ENCODE results near the gene MAVS.
"Not testable (repeated sequence)": the region's sequence is repeated elsewhere in the genome, so short reads cannot be mapped to it uniquely, and the experiment has no call there.

The MAVS gene

DNA sequence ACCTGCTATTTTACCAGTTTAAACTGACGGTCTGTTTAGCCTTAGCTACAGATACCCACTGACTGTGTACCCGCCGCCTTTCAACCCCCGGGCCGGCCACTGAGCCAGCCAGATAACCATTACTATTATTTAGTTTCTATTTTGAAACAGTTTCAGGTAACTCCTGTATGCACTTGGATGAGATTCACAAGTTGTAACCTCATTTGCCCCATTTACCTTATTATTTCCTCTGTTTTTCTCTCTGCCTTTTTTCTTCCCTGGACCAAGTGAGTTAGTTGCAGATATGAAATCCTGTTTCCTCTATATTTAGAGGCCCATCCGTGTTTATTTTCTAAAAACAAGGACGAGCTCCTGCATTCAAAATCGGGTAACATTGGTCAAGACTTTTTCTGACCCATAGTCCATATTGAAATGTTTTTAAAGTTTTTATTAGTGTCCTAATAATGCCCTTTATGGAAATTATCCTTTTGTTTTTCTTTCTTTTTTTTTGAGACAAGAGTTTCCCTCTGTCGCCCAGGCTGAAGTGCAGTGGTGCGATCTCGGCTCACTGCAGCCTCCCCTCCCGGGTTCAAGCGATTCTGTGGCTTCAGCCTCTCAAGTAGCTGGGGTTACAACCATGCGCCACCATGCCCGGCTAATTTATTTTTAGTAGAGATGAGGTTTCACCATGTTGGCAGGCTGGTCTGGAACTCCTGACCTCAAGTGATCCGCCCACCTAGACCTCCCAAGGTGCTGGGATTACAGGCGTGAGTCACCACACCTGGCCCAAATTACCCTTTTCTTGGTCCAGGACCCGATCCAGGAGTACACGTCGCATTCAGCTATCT, 25.5 kb upstream of the MAVS start:
- H3K4me3 Mint-ChIP-seq = peak overlapping the region; percentile 83 to 92 (median 88)
- TF ChIP-seq CTCF (IDR thresholded peaks at IDR 0.05; ENCODE audit: unreplicated experiment in 3 of 3) = no peak
- peaks cover 3% of the 10 kb centered on the region for H3K27me3 Mint-ChIP-seq (ENCODE audit: low read depth)
- peaks cover 11% of the 10 kb centered on the region for H3K36me3 Mint-ChIP-seq (ENCODE audit: low read depth)
- H3K4me1 Mint-ChIP-seq = peaks cover 22% of the 10 kb centered on the region
- H3K27ac Mint-ChIP-seq = peak overlapping the region; percentile 100
- H3K9me3 Mint-ChIP-seq = no peaks in the 10 kb centered on the region

GRCh38 chr20:3821996-3822395, 24.6 kb upstream of the MAVS start:
- peak overlapping the region; percentile 83 to 92 (median 88) for H3K4me3 Mint-ChIP-seq
- no peaks in the 10 kb centered on the region for H3K9me3 Mint-ChIP-seq
- H3K36me3 Mint-ChIP-seq (ENCODE audit: low read depth) = peaks cover 14% of the 10 kb centered on the region
- peak overlapping the region; percentile 67 to 90 (median 86) for H3K27ac Mint-ChIP-seq
- H3K27me3 Mint-ChIP-seq (ENCODE audit: low read depth) = peaks cover 3% of the 10 kb centered on the region
- TF ChIP-seq CTCF (IDR thresholded peaks at IDR 0.05; ENCODE audit: unreplicated experiment in 3 of 3) = no peak
- H3K4me1 Mint-ChIP-seq = peaks cover 22% of the 10 kb centered on the region

GRCh38 chr20:3823881-3824280, 22.8 kb upstream of the MAVS start:
- Mint-ChIP-seq H3K9me3 (no peaks in the 10 kb centered on the region), H3K36me3 (ENCODE audit: low read depth) (peaks cover 20% of the 10 kb centered on the region), H3K27me3 (ENCODE audit: low read depth) (peaks cover 3% of the 10 kb centered on the region), H3K4me1 (peaks cover 15% of the 10 kb centered on the region), H3K27ac (no peak overlapping the region), H3K4me3 (no peak overlapping the region)
- TF ChIP-seq CTCF (IDR thresholded peaks at IDR 0.05; ENCODE audit: unreplicated experiment in 3 of 3) = no peak

GRCh38 chr20:3825526-3825925, 21.1 kb upstream of the MAVS start:
- peaks cover 3% of the 10 kb centered on the region for H3K27me3 Mint-ChIP-seq (ENCODE audit: low read depth)
- no peak overlapping the region for H3K27ac Mint-ChIP-seq
- TF ChIP-seq CTCF (IDR thresholded peaks at IDR 0.05; ENCODE audit: unreplicated experiment in 3 of 3) = no peak
- H3K4me3 Mint-ChIP-seq = no peak overlapping the region
- H3K4me1 Mint-ChIP-seq = peaks cover 8% of the 10 kb centered on the region
- peaks cover 20% of the 10 kb centered on the region for H3K36me3 Mint-ChIP-seq (ENCODE audit: low read depth)
- no peaks in the 10 kb centered on the region for H3K9me3 Mint-ChIP-seq

GRCh38 chr20:3826420-3826819, 20.2 kb upstream of the MAVS start:
- Mint-ChIP-seq H3K36me3 (ENCODE audit: low read depth) (peaks cover 20% of the 10 kb centered on the region), H3K4me3 (no peak overlapping the region), H3K9me3 (no peaks in the 10 kb centered on the region), H3K4me1 (peaks cover 5% of the 10 kb centered on the region), H3K27ac (no peak overlapping the region), H3K27me3 (ENCODE audit: low read depth) (peaks cover 3% of the 10 kb centered on the region)
- no peak for TF ChIP-seq CTCF (IDR thresholded peaks at IDR 0.05; ENCODE audit: unreplicated experiment in 3 of 3)

DNA sequence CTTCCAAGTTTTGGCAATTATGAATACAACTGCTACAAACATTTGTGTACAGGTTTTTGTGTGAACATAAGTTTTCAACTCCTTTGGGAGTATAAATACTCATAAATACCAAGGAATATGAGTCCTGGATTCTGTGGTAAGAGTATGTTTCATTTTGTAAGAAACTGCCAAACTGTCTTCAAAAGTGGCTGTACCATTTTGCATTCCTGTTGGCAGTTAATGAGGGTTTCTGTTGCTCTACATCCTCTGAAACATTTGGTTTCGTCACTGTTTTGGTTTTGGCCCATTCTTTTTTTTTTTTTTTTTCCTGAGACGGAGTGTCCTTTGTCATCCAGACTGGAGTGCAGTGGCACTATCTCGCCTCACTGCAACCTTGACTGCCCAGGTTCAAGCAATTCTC, 17.8 kb upstream of the MAVS start:
- peaks cover 9% of the 10 kb centered on the region for H3K36me3 Mint-ChIP-seq (ENCODE audit: low read depth)
- no peaks in the 10 kb centered on the region for H3K27me3 Mint-ChIP-seq (ENCODE audit: low read depth)
- H3K9me3 Mint-ChIP-seq = no peaks in the 10 kb centered on the region
- H3K4me1 Mint-ChIP-seq = no peaks in the 10 kb centered on the region
- TF ChIP-seq CTCF (IDR thresholded peaks at IDR 0.05; ENCODE audit: unreplicated experiment in 3 of 3) = no peak
- no peak overlapping the region for H3K4me3 Mint-ChIP-seq
- no peak overlapping the region for H3K27ac Mint-ChIP-seq

- H3K27me3 Mint-ChIP-seq (ENCODE audit: low read depth); H3K4me3 Mint-ChIP-seq; H3K36me3 Mint-ChIP-seq (ENCODE audit: low read depth): not testable (repeated sequence)
Measured at GRCh38 chr20:3829891-3830290, 16.7 kb upstream of the MAVS start.

More at GRCh38 chr20:3829891-3830290, 16.7 kb upstream of the MAVS start:
- not testable (repeated sequence) for H3K27ac Mint-ChIP-seq, H3K9me3 Mint-ChIP-seq, H3K4me1 Mint-ChIP-seq

Measured in nephron (organoid).